HepG2 (cell line): Measurements from ENCODE around the gene FAM234B. TPM values are rescaled to one million over a fixed set of nuclear protein-coding genes. Genes with fewer than 3 reads are reported as not detected.

Experiments used
- ARID2 ChIP-seq: sonication (generic); formaldehyde crosslinking; IDR thresholded peaks from 2 replicates; pipeline ENCODE4 v1.8.1; 2022; ENCODE audit warnings: mild to moderate bottlenecking, missing genetic modification reagents, borderline replicate concordance
- CENPT ChIP-seq: sonication (generic); formaldehyde crosslinking; IDR thresholded peaks from 2 replicates; pipeline ENCODE4 v1.8.0; 2022; ENCODE audit warnings: low read depth, mild to moderate bottlenecking, moderate library complexity, missing genetic modification reagents
- HNRNPL ChIP-seq: fragments of 200-400 bp; formaldehyde crosslinking; IDR thresholded peaks from 2 replicates; pipeline ENCODE4 v1.6.1; 2017; ENCODE audit warnings: mild to moderate bottlenecking, low read depth, low read length
- HOXA5 ChIP-seq: sonication (generic); formaldehyde crosslinking; IDR thresholded peaks from 2 replicates; pipeline ENCODE4 v1.4.0; 2020; ENCODE audit warnings: missing genetic modification reagents
- KLF15 ChIP-seq: sonication (generic); formaldehyde crosslinking; IDR thresholded peaks from 2 replicates; pipeline ENCODE4 v1.8.1; 2023; ENCODE audit warnings: borderline replicate concordance, mild to moderate bottlenecking, inconsistent platforms, missing genetic modification reagents, mixed read lengths
- MTF1 ChIP-seq: sonication (generic); formaldehyde crosslinking; IDR thresholded peaks from 2 replicates; pipeline ENCODE4 v1.5.0; 2020; ENCODE audit warnings: missing genetic modification reagents
- ZNF33B ChIP-seq: sonication (generic); formaldehyde crosslinking; IDR thresholded peaks from 2 replicates; pipeline ENCODE4 v1.5.1; 2020; ENCODE audit warnings: mild to moderate bottlenecking, missing genetic modification reagents
- ZNF431 ChIP-seq: sonication (generic); formaldehyde crosslinking; IDR thresholded peaks from 2 replicates; pipeline ENCODE4 v1.9.0; 2022; ENCODE audit warnings: missing genetic modification reagents, low read depth, mild to moderate bottlenecking, borderline replicate concordance
- ZNF660 ChIP-seq: sonication (generic); formaldehyde crosslinking; IDR thresholded peaks from 2 replicates; pipeline ENCODE4 v1.5.1; 2020; ENCODE audit warnings: mild to moderate bottlenecking, low read depth, missing genetic modification reagents, borderline replicate concordance
- polyA plus RNA-seq, 8 experiments: library from polyadenylated mRNA; depleted of rRNA in 3 of 8; stranded (reverse) in 7 of 8; unstranded in 1 of 8; fragments of >200 nt; fragmentation: Illumina TruSeq in 4 of 8; extraction: Trizol in 4 of 8; gene quantifications; 2 replicates each; pipeline versions ENCODE4 v1.2.1 to v1.2.3, GENCODE V29; 2011 to 2016; ENCODE audit warnings: low read depth in 4 of 8, missing spikeins in 1 of 8, mixed read lengths in 1 of 8; ENCODE audit not compliant: insufficient read depth in 1 of 8
- total RNA-seq, 5 experiments: library from RNA; depleted of rRNA; stranded (reverse); fragments of >200 nt; fragmentation: Illumina TruSeq; extraction: Trizol; gene quantifications; 2 replicates each; pipeline ENCODE4 v1.2.3, GENCODE V29; 2016; ENCODE audit warnings: low read depth in 1 of 5
- TF ChIP-seq, protein P1 (sequence below): sonication (generic); formaldehyde crosslinking; IDR thresholded peaks from 2 replicates; pipeline ENCODE4 v1.9.0; 2021; ENCODE audit warnings: missing genetic modification reagents, borderline replicate concordance
- TF ChIP-seq, protein P2 (sequence below): sonication (generic); formaldehyde crosslinking; IDR thresholded peaks from 2 replicates; pipeline ENCODE4 v1.5.0; 2020; ENCODE audit warnings: missing genetic modification reagents, mild to moderate bottlenecking, borderline replicate concordance
- TF ChIP-seq, protein P3 (sequence below): sonication (generic); formaldehyde crosslinking; IDR thresholded peaks from 2 replicates; pipeline ENCODE4 v1.8.1; 2023; ENCODE audit warnings: mild to moderate bottlenecking, missing genetic modification reagents, borderline replicate concordance
- TF ChIP-seq, protein P4 (sequence below): sonication (generic); formaldehyde crosslinking; IDR thresholded peaks from 2 replicates; pipeline ENCODE4 v1.5.0; 2020; ENCODE audit warnings: mild to moderate bottlenecking, missing genetic modification reagents
- TF ChIP-seq, protein P5 (sequence below): sonication (generic); formaldehyde crosslinking; conservative IDR thresholded peaks from 2 replicates; pipeline ENCODE4 v1.5.0; 2020; ENCODE audit warnings: missing genetic modification reagents
- TF ChIP-seq, protein P6 (sequence below): sonication (generic); formaldehyde crosslinking; IDR thresholded peaks from 2 replicates; pipeline ENCODE4 v1.4.0; 2020; ENCODE audit warnings: missing genetic modification reagents
- TF ChIP-seq, protein P7 (sequence below): fragments of 450-650 bp; IDR thresholded peaks from 2 replicates; pipeline ENCODE4 v1.6.1; 2017
- TF ChIP-seq, protein P8 (sequence below): sonication (generic); formaldehyde crosslinking; IDR thresholded peaks from 2 replicates; pipeline ENCODE4 v1.5.0; 2020; ENCODE audit warnings: missing genetic modification reagents

Gene FAM234B
- total and polyA plus RNA-seq, 2 of the 13 experiments (the other 11 are each of a cell fraction or from before 2014, with no cell fraction given), result 7.8 to 13.8 TPM

DNA sequence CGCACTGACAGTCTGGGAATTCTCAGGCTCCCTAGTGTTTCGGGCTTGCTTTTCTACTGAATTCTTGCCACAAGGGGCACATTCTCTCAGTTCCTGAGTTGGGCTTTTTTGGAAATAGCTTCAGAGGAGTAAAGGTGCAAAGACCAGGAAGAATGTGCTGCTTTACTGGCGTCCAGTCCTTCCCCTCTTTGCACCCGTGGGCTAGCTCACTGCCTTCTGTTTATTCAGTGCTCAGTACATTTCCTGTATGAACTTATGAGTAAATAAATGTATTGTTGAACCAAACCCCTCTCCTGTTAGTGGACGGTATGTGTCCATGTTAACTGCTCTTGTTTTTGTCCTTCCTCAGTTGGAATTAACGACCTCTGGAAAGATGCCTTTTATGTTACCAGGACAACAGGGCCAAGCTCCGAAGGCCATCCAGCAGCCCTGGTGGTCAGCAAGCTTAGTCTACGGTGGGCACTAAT, 35.3 kb downstream of the FAM234B start (continued):
- TF ChIP-seq, protein P1, sequence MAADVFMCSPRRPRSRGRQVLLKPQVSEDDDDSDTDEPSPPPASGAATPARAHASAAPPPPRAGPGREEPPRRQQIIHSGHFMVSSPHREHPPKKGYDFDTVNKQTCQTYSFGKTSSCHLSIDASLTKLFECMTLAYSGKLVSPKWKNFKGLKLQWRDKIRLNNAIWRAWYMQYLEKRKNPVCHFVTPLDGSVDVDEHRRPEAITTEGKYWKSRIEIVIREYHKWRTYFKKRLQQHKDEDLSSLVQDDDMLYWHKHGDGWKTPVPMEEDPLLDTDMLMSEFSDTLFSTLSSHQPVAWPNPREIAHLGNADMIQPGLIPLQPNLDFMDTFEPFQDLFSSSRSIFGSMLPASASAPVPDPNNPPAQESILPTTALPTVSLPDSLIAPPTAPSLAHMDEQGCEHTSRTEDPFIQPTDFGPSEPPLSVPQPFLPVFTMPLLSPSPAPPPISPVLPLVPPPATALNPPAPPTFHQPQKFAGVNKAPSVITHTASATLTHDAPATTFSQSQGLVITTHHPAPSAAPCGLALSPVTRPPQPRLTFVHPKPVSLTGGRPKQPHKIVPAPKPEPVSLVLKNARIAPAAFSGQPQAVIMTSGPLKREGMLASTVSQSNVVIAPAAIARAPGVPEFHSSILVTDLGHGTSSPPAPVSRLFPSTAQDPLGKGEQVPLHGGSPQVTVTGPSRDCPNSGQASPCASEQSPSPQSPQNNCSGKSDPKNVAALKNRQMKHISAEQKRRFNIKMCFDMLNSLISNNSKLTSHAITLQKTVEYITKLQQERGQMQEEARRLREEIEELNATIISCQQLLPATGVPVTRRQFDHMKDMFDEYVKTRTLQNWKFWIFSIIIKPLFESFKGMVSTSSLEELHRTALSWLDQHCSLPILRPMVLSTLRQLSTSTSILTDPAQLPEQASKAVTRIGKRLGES, result no peak
- TF ChIP-seq, protein P2, sequence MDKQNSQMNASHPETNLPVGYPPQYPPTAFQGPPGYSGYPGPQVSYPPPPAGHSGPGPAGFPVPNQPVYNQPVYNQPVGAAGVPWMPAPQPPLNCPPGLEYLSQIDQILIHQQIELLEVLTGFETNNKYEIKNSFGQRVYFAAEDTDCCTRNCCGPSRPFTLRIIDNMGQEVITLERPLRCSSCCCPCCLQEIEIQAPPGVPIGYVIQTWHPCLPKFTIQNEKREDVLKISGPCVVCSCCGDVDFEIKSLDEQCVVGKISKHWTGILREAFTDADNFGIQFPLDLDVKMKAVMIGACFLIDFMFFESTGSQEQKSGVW (CRISPR knock-in tag), result no peak
- TF ChIP-seq KLF15 (CRISPR knock-in tag) (no peak), HNRNPL (no peak), CENPT (CRISPR knock-in tag) (no peak), ZNF431 (no peak), MTF1 (CRISPR knock-in tag) (no peak), ZNF660 (CRISPR knock-in tag) (no peak), ARID2 (CRISPR knock-in tag) (no peak), HOXA5 (CRISPR knock-in tag) (no peak; the same call in 1 of the 2 replicates), ZNF33B (no peak)
- TF ChIP-seq, protein P3, sequence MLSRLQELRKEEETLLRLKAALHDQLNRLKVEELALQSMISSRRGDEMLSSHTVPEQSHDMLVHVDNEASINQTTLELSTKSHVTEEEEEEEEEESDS, result no peak
- TF ChIP-seq, protein P4, sequence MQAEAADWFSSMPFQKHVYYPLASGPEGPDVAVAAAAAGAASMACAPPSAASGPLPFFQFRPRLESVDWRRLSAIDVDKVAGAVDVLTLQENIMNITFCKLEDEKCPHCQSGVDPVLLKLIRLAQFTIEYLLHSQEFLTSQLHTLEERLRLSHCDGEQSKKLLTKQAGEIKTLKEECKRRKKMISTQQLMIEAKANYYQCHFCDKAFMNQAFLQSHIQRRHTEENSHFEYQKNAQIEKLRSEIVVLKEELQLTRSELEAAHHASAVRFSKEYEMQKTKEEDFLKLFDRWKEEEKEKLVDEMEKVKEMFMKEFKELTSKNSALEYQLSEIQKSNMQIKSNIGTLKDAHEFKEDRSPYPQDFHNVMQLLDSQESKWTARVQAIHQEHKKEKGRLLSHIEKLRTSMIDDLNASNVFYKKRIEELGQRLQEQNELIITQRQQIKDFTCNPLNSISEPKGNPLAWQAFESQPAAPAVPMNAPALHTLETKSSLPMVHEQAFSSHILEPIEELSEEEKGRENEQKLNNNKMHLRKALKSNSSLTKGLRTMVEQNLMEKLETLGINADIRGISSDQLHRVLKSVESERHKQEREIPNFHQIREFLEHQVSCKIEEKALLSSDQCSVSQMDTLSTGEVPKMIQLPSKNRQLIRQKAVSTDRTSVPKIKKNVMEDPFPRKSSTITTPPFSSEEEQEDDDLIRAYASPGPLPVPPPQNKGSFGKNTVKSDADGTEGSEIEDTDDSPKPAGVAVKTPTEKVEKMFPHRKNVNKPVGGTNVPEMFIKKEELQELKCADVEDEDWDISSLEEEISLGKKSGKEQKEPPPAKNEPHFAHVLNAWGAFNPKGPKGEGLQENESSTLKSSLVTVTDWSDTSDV, result no peak
- TF ChIP-seq, protein P5, sequence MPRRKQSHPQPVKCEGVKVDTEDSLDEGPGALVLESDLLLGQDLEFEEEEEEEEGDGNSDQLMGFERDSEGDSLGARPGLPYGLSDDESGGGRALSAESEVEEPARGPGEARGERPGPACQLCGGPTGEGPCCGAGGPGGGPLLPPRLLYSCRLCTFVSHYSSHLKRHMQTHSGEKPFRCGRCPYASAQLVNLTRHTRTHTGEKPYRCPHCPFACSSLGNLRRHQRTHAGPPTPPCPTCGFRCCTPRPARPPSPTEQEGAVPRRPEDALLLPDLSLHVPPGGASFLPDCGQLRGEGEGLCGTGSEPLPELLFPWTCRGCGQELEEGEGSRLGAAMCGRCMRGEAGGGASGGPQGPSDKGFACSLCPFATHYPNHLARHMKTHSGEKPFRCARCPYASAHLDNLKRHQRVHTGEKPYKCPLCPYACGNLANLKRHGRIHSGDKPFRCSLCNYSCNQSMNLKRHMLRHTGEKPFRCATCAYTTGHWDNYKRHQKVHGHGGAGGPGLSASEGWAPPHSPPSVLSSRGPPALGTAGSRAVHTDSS, result no peak
- TF ChIP-seq, protein P6, sequence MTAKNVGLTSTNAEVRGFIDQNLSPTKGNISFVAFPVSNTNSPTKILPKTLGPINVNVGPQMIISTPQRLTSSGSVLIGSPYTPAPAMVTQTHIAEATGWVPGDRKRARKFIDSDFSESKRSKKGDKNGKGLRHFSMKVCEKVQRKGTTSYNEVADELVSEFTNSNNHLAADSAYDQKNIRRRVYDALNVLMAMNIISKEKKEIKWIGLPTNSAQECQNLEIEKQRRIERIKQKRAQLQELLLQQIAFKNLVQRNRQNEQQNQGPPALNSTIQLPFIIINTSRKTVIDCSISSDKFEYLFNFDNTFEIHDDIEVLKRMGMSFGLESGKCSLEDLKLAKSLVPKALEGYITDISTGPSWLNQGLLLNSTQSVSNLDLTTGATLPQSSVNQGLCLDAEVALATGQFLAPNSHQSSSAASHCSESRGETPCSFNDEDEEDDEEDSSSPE (CRISPR knock-in tag), result no peak
- TF ChIP-seq, protein P7, sequence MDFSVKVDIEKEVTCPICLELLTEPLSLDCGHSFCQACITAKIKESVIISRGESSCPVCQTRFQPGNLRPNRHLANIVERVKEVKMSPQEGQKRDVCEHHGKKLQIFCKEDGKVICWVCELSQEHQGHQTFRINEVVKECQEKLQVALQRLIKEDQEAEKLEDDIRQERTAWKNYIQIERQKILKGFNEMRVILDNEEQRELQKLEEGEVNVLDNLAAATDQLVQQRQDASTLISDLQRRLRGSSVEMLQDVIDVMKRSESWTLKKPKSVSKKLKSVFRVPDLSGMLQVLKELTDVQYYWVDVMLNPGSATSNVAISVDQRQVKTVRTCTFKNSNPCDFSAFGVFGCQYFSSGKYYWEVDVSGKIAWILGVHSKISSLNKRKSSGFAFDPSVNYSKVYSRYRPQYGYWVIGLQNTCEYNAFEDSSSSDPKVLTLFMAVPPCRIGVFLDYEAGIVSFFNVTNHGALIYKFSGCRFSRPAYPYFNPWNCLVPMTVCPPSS, result no peak
- TF ChIP-seq, protein P8, sequence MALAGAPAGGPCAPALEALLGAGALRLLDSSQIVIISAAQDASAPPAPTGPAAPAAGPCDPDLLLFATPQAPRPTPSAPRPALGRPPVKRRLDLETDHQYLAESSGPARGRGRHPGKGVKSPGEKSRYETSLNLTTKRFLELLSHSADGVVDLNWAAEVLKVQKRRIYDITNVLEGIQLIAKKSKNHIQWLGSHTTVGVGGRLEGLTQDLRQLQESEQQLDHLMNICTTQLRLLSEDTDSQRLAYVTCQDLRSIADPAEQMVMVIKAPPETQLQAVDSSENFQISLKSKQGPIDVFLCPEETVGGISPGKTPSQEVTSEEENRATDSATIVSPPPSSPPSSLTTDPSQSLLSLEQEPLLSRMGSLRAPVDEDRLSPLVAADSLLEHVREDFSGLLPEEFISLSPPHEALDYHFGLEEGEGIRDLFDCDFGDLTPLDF (CRISPR knock-in tag), result no peak
